SK-N-SH (cell line): ENCODE data around the gene SCYGR1. TPM values are rescaled to one million over a fixed set of nuclear protein-coding genes. Genes with fewer than 3 reads are reported as not detected.

Experiments
- CTCF ChIA-PET: fragments of 300-600, 350-600 bp; formaldehyde crosslinking; extraction: SDS; loops from one replicate; lab custom pipeline; 2021; lab: Yijun Ruan, JAX
- POLR2A ChIA-PET: fragments of 350-600 bp; sonication (Branson Sonifier 250); formaldehyde crosslinking; extraction: SDS; loops from one replicate; lab custom pipeline; 2020; ENCODE audit warnings: antibody characterized with exemption, inconsistent platforms; lab: Yijun Ruan, JAX
- DNase-seq: peaks from one replicate; pipeline ENCODE4 v3.0.0; 2012
- H2AFZ ChIP-seq: fragments of 200-600 bp; sonication (generic); 2 replicates; pipeline ENCODE4 v1.8.1; 2016; ENCODE audit warnings: antibody characterized with exemption, mild to moderate bottlenecking, low read depth
- H3F3A ChIP-seq: fragments of 200-600 bp; sonication (generic); replicated peaks from 2 replicates; pipeline ENCODE3; 2016; ENCODE audit warnings: antibody characterized with exemption, mild to moderate bottlenecking; ENCODE audit not compliant: insufficient read depth
- H3K27ac ChIP-seq, 2 experiments: fragments of 200-500 bp in 1 of 2; fragments of 200-600 bp in 1 of 2; sonication (Bioruptor generic) in 1 of 2; sonication (generic), shearing (Covaris generic) in 1 of 2; 2 replicates each; pipeline versions ENCODE4 v1.5.1 to v1.6.1; 2014 to 2016; ENCODE audit warnings: low read depth in 2 of 2, inconsistent platforms in 1 of 2, low read length in 1 of 2, mild to moderate bottlenecking in 1 of 2, mixed read lengths in 1 of 2
- H3K27me3 ChIP-seq: fragments of 200-600 bp; sonication (generic), shearing (Covaris generic); 2 replicates; pipeline ENCODE4 v1.6.1; 2016; ENCODE audit warnings: mixed run types; ENCODE audit not compliant: insufficient read depth
- H3K36me3 ChIP-seq, 2 experiments: fragments of 200-500 bp in 1 of 2; fragments of 200-600 bp in 1 of 2; sonication (Bioruptor generic) in 1 of 2; sonication (generic) in 1 of 2; replicated peaks in 1 of 2; 2 replicates each; pipeline versions ENCODE3 to v1.5.1; 2014 to 2016; ENCODE audit warnings: low read length in 1 of 2, mild to moderate bottlenecking in 1 of 2; ENCODE audit not compliant: insufficient read depth in 2 of 2, control insufficient read depth in 1 of 2
- H3K4me1 ChIP-seq, 2 experiments: fragments of 200-500 bp in 1 of 2; fragments of 200-600 bp in 1 of 2; sonication (Bioruptor generic) in 1 of 2; sonication (generic), shearing (Covaris generic) in 1 of 2; 2 replicates each; pipeline versions ENCODE4 v1.5.1 to v1.6.1; 2014 to 2016; ENCODE audit warnings: low read depth in 1 of 2, low read length in 1 of 2, mixed run types in 1 of 2; ENCODE audit not compliant: insufficient read depth in 2 of 2, control insufficient read depth in 1 of 2
- H3K4me2 ChIP-seq: fragments of 200-600 bp; sonication (generic), shearing (Covaris generic); 2 replicates; pipeline ENCODE4 v1.6.1; 2017; ENCODE audit warnings: mixed run types
- H3K4me3 ChIP-seq, 2 experiments: fragments of 200-500 bp in 1 of 2; fragments of 200-600 bp in 1 of 2; sonication (Bioruptor generic) in 1 of 2; sonication (generic), shearing (Covaris generic) in 1 of 2; 2 replicates each; pipeline versions ENCODE4 v1.5.1 to v1.8.1; 2014 to 2016; ENCODE audit warnings: low read depth in 2 of 2, inconsistent platforms in 1 of 2, low read length in 1 of 2, mild to moderate bottlenecking in 1 of 2, mixed read lengths in 1 of 2, moderate library complexity in 1 of 2
- H3K79me2 ChIP-seq: fragments of 200-600 bp; sonication (generic); 2 replicates; pipeline ENCODE4 v1.8.1; 2017; ENCODE audit warnings: mild to moderate bottlenecking; ENCODE audit not compliant: insufficient read depth
- H3K9ac ChIP-seq: fragments of 200-600 bp; sonication (generic); 2 replicates; pipeline ENCODE4 v1.6.1; 2017; ENCODE audit warnings: mixed run types
- H3K9me2 ChIP-seq: fragments of 200-600 bp; sonication (generic); 2 replicates; pipeline ENCODE4 v1.6.1; 2017; ENCODE audit warnings: mixed run types
- H3K9me3 ChIP-seq: fragments of 200-600 bp; sonication (generic); 2 replicates; pipeline ENCODE4 v1.6.1; 2017; ENCODE audit warnings: mixed run types, mild to moderate bottlenecking, moderate library complexity
- H4K20me1 ChIP-seq: fragments of 200-600 bp; sonication (generic); 2 replicates; pipeline ENCODE4 v1.6.1; 2017; ENCODE audit warnings: mild to moderate bottlenecking, mixed run types; ENCODE audit not compliant: insufficient read depth
- CHD2 ChIP-seq: fragments of 150-350 bp; IDR thresholded peaks from 2 replicates; pipeline ENCODE4 v1.6.1; 2018; ENCODE audit warnings: low read length; ENCODE audit not compliant: partially characterized antibody
- ELF1 ChIP-seq: IDR thresholded peaks from 2 replicates; pipeline ENCODE4 v1.4.0; 2012
- EP300 ChIP-seq, 2 experiments: IDR thresholded peaks; 2 replicates each; pipeline versions ENCODE4 v1.4.0 to v1.6.1; 2012; ENCODE audit warnings: borderline replicate concordance in 1 of 2, low read depth in 1 of 2, low read length in 1 of 2
- EZH2phosphoT487 ChIP-seq: fragments of 200-600 bp; sonication (generic); IDR thresholded peaks from 2 replicates; pipeline ENCODE4 v1.6.1; 2017; ENCODE audit warnings: low read depth, mixed run types, mild to moderate bottlenecking, antibody characterized with exemption, moderate library complexity, borderline replicate concordance
- FOSL2 ChIP-seq: IDR thresholded peaks from 2 replicates; pipeline ENCODE4 v1.4.0; 2012; ENCODE audit warnings: low read depth, mild to moderate bottlenecking, moderate library complexity, borderline replicate concordance
- FOXM1 ChIP-seq: IDR thresholded peaks from 2 replicates; pipeline ENCODE4 v1.4.0; 2012; ENCODE audit warnings: low read depth, mild to moderate bottlenecking
- GABPA ChIP-seq: IDR thresholded peaks from 2 replicates; pipeline ENCODE4 v1.4.0; 2012; ENCODE audit warnings: low read depth, mild to moderate bottlenecking
- IRF3 ChIP-seq: fragments of 150-350 bp; IDR thresholded peaks from 2 replicates; pipeline ENCODE4 v1.6.1; 2016; ENCODE audit warnings: mild to moderate bottlenecking, low read depth, low read length
- JUND ChIP-seq: IDR thresholded peaks from 2 replicates; pipeline ENCODE4 v1.4.0; 2012
- MEF2A ChIP-seq: IDR thresholded peaks from 2 replicates; pipeline ENCODE4 v1.4.0; 2012; ENCODE audit warnings: low read depth, borderline replicate concordance
- NFIC ChIP-seq: IDR thresholded peaks from 2 replicates; pipeline ENCODE4 v1.4.0; 2012; ENCODE audit warnings: borderline replicate concordance
- NRF1 ChIP-seq: IDR thresholded peaks from 2 replicates; pipeline ENCODE4 v1.6.1; 2012; ENCODE audit warnings: low read depth, mild to moderate bottlenecking, low read length
- POLR2AphosphoS5 ChIP-seq: IDR thresholded peaks from 2 replicates; pipeline ENCODE4 v1.6.1; 2012; ENCODE audit warnings: low read depth, low read length
- RAD21 ChIP-seq: IDR thresholded peaks from 2 replicates; pipeline ENCODE4 v1.6.1; 2012; ENCODE audit warnings: mild to moderate bottlenecking, low read length
- REST ChIP-seq: IDR thresholded peaks from 2 replicates; pipeline ENCODE4 v1.6.1; 2012; ENCODE audit warnings: mild to moderate bottlenecking, low read depth, low read length, moderate library complexity
- RFX5 ChIP-seq: IDR thresholded peaks from 2 replicates; pipeline ENCODE4 v1.6.1; 2012; ENCODE audit warnings: mild to moderate bottlenecking, improper control_type of control experiment, low read length
- RXRA ChIP-seq: IDR thresholded peaks from 2 replicates; pipeline ENCODE4 v1.4.0; 2012; ENCODE audit warnings: low read depth, mild to moderate bottlenecking, borderline replicate concordance
- SIN3A ChIP-seq: IDR thresholded peaks from 2 replicates; pipeline ENCODE4 v1.6.1; 2012; ENCODE audit warnings: low read depth, mild to moderate bottlenecking, low read length, moderate library complexity, borderline replicate concordance
- TCF12 ChIP-seq: IDR thresholded peaks from 2 replicates; pipeline ENCODE4 v1.4.0; 2012
- TEAD4 ChIP-seq: IDR thresholded peaks from 2 replicates; pipeline ENCODE4 v1.4.0; 2012; ENCODE audit warnings: mild to moderate bottlenecking, borderline replicate concordance; ENCODE audit not compliant: insufficient read depth
- ZBTB33 ChIP-seq: IDR thresholded peaks from 2 replicates; pipeline ENCODE4 v1.4.0; 2012; ENCODE audit warnings: low read depth, borderline replicate concordance
- WGBS: methylation state at CpG from one replicate; pipeline ENCODE4 v1.1.6; 2017; ENCODE audit warnings: low lambda C conversion rate; 5-methylcytosine and 5-hydroxymethylcytosine counted together
- polyA plus RNA-seq, 3 experiments: library from polyadenylated mRNA; depleted of rRNA; stranded (reverse); fragments of >200 nt; gene quantifications; 2 replicates each; pipeline ENCODE4 v1.2.3, GENCODE V29; 2012

The SCYGR1 gene
- polyA plus RNA-seq, 1 of the 3 experiments (the other 2 are of a cell fraction) = not detected

DNA sequence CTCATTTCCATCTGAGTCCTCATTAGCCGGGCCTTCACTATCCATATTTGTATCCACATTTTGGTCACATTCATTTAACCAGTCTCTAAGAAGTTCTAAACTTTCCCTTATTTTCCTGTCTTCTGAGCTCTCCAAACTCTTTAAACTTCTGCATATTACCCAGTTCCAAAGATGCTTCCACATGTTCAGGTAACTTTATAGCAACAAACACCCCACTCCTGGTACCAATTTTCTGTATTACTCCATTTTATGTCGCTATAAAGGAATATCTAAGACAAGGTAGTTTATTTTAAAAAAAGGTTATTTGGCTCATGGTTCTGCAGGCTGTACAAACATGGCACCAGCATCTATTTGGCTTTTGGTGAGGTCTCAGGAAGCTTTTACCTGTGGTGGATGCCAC, 45.4 kb upstream of the SCYGR1 start:
- DNase-seq = no peak
- H3K4me2 ChIP-seq = no peak overlapping the region
- H3K4me3 ChIP-seq = no peak overlapping the region
- H3K9me3 ChIP-seq = peaks cover 8% of the 10 kb centered on the region; the same call in 1 of the 2 replicates
- CTCF ChIA-PET = no interaction called here
- no peaks in the 10 kb centered on the region for H3K36me3 ChIP-seq
- no peaks in the 10 kb centered on the region for H3K4me1 ChIP-seq
- H3K27me3 ChIP-seq = no peaks in the 10 kb centered on the region
- H3K27ac ChIP-seq = no peak overlapping the region
- H3F3A ChIP-seq = no peaks in the 10 kb centered on the region
- H3K9me2 ChIP-seq = no peaks in the 10 kb centered on the region
- WGBS = 43% methylated on average over 2 of the region's 2 CpGs
- H2AFZ ChIP-seq = no peak overlapping the region
- POLR2A ChIA-PET = no interaction called here
- H3K9ac ChIP-seq = no peak overlapping the region
- no peaks in the 10 kb centered on the region for H4K20me1 ChIP-seq
- no peaks in the 10 kb centered on the region for H3K79me2 ChIP-seq
- TF ChIP-seq FOXM1 = no peak
- no peak for TF ChIP-seq EZH2phosphoT487
- TF ChIP-seq TCF12 = no peak
- TF ChIP-seq RFX5 = no peak
- no peak for TF ChIP-seq NFIC
- TF ChIP-seq RAD21 = no peak

DNA sequence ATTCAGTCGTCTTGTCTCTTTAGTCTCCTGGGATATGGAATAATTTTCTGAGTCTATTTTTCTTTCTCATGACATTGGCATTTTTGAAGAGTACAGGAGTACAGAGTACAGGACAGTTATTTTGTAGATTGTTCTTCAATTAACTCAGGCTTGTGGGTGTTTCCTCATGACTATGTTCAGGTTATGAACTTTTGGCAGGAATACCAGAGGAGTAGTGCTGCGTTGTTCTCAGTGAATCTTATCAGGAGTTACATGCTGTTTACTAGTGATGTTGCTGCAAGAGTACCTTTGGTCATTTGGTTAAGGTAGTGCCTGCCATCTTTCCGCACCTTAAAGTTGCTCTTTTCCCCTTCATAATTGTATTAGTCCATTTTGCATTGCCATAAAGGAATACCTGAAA, 42.9 kb upstream of the SCYGR1 start:
- H3K36me3 ChIP-seq = no peaks in the 10 kb centered on the region
- DNase-seq = no peak
- no peaks in the 10 kb centered on the region for H3K9me2 ChIP-seq
- CTCF ChIA-PET = interaction anchor here (1.4 kb wide), 1 partner anchor 18 kb away, joined by 3 read pairs; no protein-coding TSS in a partner anchor
- H3K9ac ChIP-seq = no peak overlapping the region
- no peaks in the 10 kb centered on the region for H3K79me2 ChIP-seq
- no peaks in the 10 kb centered on the region for H4K20me1 ChIP-seq
- no peak overlapping the region for H3K4me3 ChIP-seq
- H3K27ac ChIP-seq = no peak overlapping the region
- WGBS = 64% methylated on average over 3 of the region's 3 CpGs
- TF ChIP-seq MEF2A (no peak), POLR2AphosphoS5 (no peak), FOSL2 (no peak), IRF3 (no peak), FOXM1 (no peak), JUND (no peak), RFX5 (no peak), TCF12 (no peak), CHD2 (no peak), NRF1 (no peak), GABPA (no peak), ELF1 (no peak), SIN3A (no peak), RXRA (no peak), REST (no peak), RAD21 (no peak), ZBTB33 (no peak), TEAD4 (no peak), EZH2phosphoT487 (no peak), EP300 (IDR thresholded peaks at IDR 0.05; ENCODE audit: borderline replicate concordance in 1 of 2, low read depth in 1 of 2, low read length in 1 of 2) (no peak)
- TF ChIP-seq, all 33 proteins: peak for 0
- Histone ChIP-seq H3K4me2 (no peak overlapping the region), H3K4me1 (no peaks in the 10 kb centered on the region), H3K27me3 (no peaks in the 10 kb centered on the region), H3F3A (no peaks in the 10 kb centered on the region), H2AFZ (no peak overlapping the region), H3K9me3 (peaks cover 8% of the 10 kb centered on the region; the same call in 1 of the 2 replicates)
- POLR2A ChIA-PET = no interaction called here
